Fibroblast of lung (primary cell): ENCODE results near the gene OCSTAMP. TPM values are rescaled to one million over a fixed set of nuclear protein-coding genes. Genes with fewer than 3 reads are reported as not detected.

ENCODE experiments used
- DNase-seq, 2 donors: peaks; one replicate each; pipeline versions ENCODE4 v3.0.0 to v3.0.0-alpha.2; 2010; ENCODE audit warnings: low read depth in 2 of 2
- H2AFZ ChIP-seq: 2 replicates; pipeline ENCODE4 v1.5.1; 2012; ENCODE audit warnings: low read length, control low read depth, inconsistent platforms
- H3K27ac ChIP-seq: 2 replicates; pipeline ENCODE4 v1.5.1; 2011; ENCODE audit warnings: low read length, control low read depth; ENCODE audit not compliant: insufficient read depth
- H3K27me3 ChIP-seq: 2 replicates; pipeline ENCODE4 v1.5.1; 2011; ENCODE audit warnings: mild to moderate bottlenecking, low read length; ENCODE audit not compliant: control insufficient read depth, insufficient read depth
- H3K36me3 ChIP-seq: 2 replicates; pipeline ENCODE4 v1.5.1; 2011; ENCODE audit warnings: low read length; ENCODE audit not compliant: control insufficient read depth, insufficient read depth
- H3K4me1 ChIP-seq: 2 replicates; pipeline ENCODE4 v1.5.1; 2011; ENCODE audit warnings: low read length; ENCODE audit not compliant: control insufficient read depth, insufficient read depth; ENCODE audit errors: extremely low read depth
- H3K4me2 ChIP-seq: 2 replicates; pipeline ENCODE4 v1.5.1; 2011; ENCODE audit warnings: low read length, control low read depth; ENCODE audit not compliant: insufficient read depth; ENCODE audit errors: extremely low read depth
- H3K4me3 ChIP-seq, 4 experiments: fragments of 200-600 bp in 1 of 4; sonication (generic) in 1 of 4; replicated peaks in 1 of 4; 2 replicates each; pipeline ENCODE4 v1.5.1; 2011 to 2016; ENCODE audit warnings: low read length in 4 of 4, low read depth in 3 of 4, mild to moderate bottlenecking in 3 of 4, control low read depth in 2 of 4, inconsistent platforms in 1 of 4, mixed read lengths in 1 of 4; ENCODE audit not compliant: insufficient read depth in 1 of 4; ENCODE audit errors: control extremely low read depth in 1 of 4
- H3K79me2 ChIP-seq: 2 replicates; pipeline ENCODE4 v1.5.1; 2012; ENCODE audit warnings: mild to moderate bottlenecking, low read length, inconsistent platforms; ENCODE audit not compliant: control insufficient read depth, insufficient read depth
- H3K9ac ChIP-seq: 2 replicates; pipeline ENCODE4 v1.5.1; 2011; ENCODE audit warnings: mild to moderate bottlenecking, low read length, control low read depth; ENCODE audit not compliant: insufficient read depth
- H3K9me3 ChIP-seq: 2 replicates; pipeline ENCODE4 v1.5.1; 2012; ENCODE audit warnings: low read depth, low read length; ENCODE audit not compliant: control insufficient read depth, insufficient read depth
- H4K20me1 ChIP-seq: 2 replicates; pipeline ENCODE4 v1.5.1; 2011; ENCODE audit warnings: low read length; ENCODE audit not compliant: control insufficient read depth, insufficient read depth; ENCODE audit errors: extremely low read depth
- EZH2 ChIP-seq: IDR thresholded peaks from 2 replicates; pipeline ENCODE4 v1.5.1; 2012; ENCODE audit warnings: low read length, control low read depth, mild to moderate bottlenecking; ENCODE audit errors: missing control alignments
- polyA plus RNA-seq, 2 donors: library from polyadenylated mRNA; depleted of rRNA in 1 of 2; stranded (reverse) in 1 of 2; unstranded in 1 of 2; fragments of >200 nt; gene quantifications; 2 replicates each; pipeline ENCODE4 v1.2.1, GENCODE V29; 2011 to 2012; ENCODE audit warnings: missing spikeins in 1 of 2
- total RNA-seq: library from RNA; depleted of rRNA; stranded (reverse); fragments of >200 nt; gene quantifications from 2 replicates; pipeline ENCODE4 v1.2.1, GENCODE V29; 2014
- TF ChIP-seq, protein P1 (sequence below), 2 donors: IDR thresholded peaks in 1 of 2; conservative IDR thresholded peaks in 1 of 2; 1 replicate in 1 of 2; 2 replicates in 1 of 2; pipeline ENCODE4 v1.5.1; 2011 to 2012; ENCODE audit warnings: low read length in 2 of 2, control low read depth in 1 of 2, inconsistent platforms in 1 of 2, low read depth in 1 of 2, mild to moderate bottlenecking in 1 of 2

The OCSTAMP gene
- total and polyA plus RNA-seq, 2 donors (not counting 1 experiment from before 2014, with no cell fraction given): not detected

DNA sequence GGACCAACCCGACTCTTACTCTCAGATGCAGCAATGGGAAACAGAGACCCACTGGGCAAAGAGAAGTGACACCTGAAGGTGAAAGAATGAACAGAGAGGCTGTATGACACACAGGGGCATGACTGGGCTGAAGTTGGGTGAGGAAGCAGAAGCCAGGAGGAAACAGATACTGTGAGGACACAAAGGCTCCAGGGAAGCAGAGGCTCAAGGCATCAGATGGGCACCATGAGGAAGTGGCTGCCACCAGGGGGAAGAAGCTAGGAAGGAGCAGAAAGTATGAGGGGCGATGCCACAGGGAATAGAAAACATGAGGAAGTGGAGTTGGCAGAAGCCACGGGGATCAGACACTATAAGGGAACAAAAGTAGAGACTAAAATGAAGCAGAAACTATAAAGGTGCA is 30.9 kb upstream of the OCSTAMP start:
- H4K20me1 ChIP-seq: no peaks in the 10 kb centered on the region
- H3K9ac ChIP-seq: no peak overlapping the region
- H3K79me2 ChIP-seq: no peaks in the 10 kb centered on the region
- H2AFZ ChIP-seq: no peak overlapping the region
- H3K4me2 ChIP-seq: no peak overlapping the region
- no peak overlapping the region for H3K4me3 ChIP-seq
- no peaks in the 10 kb centered on the region for H3K27me3 ChIP-seq
- TF ChIP-seq, protein P1, sequence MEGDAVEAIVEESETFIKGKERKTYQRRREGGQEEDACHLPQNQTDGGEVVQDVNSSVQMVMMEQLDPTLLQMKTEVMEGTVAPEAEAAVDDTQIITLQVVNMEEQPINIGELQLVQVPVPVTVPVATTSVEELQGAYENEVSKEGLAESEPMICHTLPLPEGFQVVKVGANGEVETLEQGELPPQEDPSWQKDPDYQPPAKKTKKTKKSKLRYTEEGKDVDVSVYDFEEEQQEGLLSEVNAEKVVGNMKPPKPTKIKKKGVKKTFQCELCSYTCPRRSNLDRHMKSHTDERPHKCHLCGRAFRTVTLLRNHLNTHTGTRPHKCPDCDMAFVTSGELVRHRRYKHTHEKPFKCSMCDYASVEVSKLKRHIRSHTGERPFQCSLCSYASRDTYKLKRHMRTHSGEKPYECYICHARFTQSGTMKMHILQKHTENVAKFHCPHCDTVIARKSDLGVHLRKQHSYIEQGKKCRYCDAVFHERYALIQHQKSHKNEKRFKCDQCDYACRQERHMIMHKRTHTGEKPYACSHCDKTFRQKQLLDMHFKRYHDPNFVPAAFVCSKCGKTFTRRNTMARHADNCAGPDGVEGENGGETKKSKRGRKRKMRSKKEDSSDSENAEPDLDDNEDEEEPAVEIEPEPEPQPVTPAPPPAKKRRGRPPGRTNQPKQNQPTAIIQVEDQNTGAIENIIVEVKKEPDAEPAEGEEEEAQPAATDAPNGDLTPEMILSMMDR (conservative IDR thresholded peaks at IDR 0.05 in 1 of 2, IDR thresholded peaks at IDR 0.05 in 1 of 2; ENCODE audit: low read depth in 1 of 2, low read length in 2 of 2): no peak
- no peak for TF ChIP-seq EZH2
- H3K27ac ChIP-seq: no peak overlapping the region
- no peaks in the 10 kb centered on the region for H3K4me1 ChIP-seq
- DNase-seq: no peak
- no peaks in the 10 kb centered on the region for H3K36me3 ChIP-seq
- H3K9me3 ChIP-seq: no peaks in the 10 kb centered on the region

DNA sequence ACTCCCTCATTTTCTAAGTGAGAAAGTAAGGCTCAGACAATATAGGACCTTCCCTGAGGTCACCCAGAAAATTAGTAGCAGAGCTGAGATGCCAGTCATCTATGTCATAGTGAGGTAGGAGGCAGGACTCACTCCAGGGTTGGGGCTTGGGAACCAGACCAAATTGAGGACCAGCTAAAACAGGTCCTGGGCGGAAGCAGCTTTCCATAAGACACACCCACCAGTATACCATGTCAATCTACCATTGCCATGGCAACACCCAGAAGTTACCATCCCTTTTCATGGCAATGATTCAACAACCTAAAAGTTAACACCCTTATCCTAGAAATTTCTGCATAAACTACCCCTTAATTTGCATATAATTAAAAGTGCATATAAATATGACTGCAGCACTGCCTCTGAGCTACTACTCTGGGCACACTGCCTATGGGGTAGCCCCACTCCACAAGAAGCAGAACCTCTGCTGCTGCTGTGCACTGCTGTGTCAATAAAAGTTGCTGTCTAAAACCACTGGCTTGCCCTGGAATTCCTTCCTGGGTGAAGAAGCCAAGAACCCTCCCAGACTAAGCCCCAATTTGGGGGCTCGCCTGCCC is 30.3 kb upstream of the OCSTAMP start:
- no peaks in the 10 kb centered on the region for H3K79me2 ChIP-seq
- H3K9ac ChIP-seq: no peak overlapping the region
- no peak overlapping the region for H2AFZ ChIP-seq
- H3K9me3 ChIP-seq: no peaks in the 10 kb centered on the region
- no peak overlapping the region for H3K4me2 ChIP-seq
- H3K27ac ChIP-seq: no peak overlapping the region
- no peaks in the 10 kb centered on the region for H4K20me1 ChIP-seq
- no peak overlapping the region for H3K4me3 ChIP-seq
- H3K36me3 ChIP-seq: no peaks in the 10 kb centered on the region
- TF ChIP-seq, protein P1 (conservative IDR thresholded peaks at IDR 0.05 in 1 of 2, IDR thresholded peaks at IDR 0.05 in 1 of 2; ENCODE audit: low read depth in 1 of 2, low read length in 2 of 2): no peak
- no peaks in the 10 kb centered on the region for H3K4me1 ChIP-seq
- DNase-seq: no peak
- H3K27me3 ChIP-seq: no peaks in the 10 kb centered on the region

GRCh38 chr20:46578745-46579144 is 28.3 kb upstream of the OCSTAMP start:
- Histone ChIP-seq H3K27ac (no peak overlapping the region), H3K4me3 (no peak overlapping the region), H4K20me1 (no peaks in the 10 kb centered on the region), H3K27me3 (no peaks in the 10 kb centered on the region), H3K4me2 (no peak overlapping the region), H3K4me1 (no peaks in the 10 kb centered on the region), H3K36me3 (no peaks in the 10 kb centered on the region), H3K9ac (no peak overlapping the region), H3K79me2 (no peaks in the 10 kb centered on the region), H2AFZ (no peak overlapping the region), H3K9me3 (no peaks in the 10 kb centered on the region)
- no peak for TF ChIP-seq EZH2
- TF ChIP-seq, protein P1 (conservative IDR thresholded peaks at IDR 0.05 in 1 of 2, IDR thresholded peaks at IDR 0.05 in 1 of 2; ENCODE audit: low read depth in 1 of 2, low read length in 2 of 2): no peak
- DNase-seq: no peak
